GM21390 (cell line): ENCODE measurements around the gene YJEFN3.

Experiments
- ATAC-seq: cut with Tn5 transposase; IDR thresholded peaks from one replicate; pipeline ENCODE4 v1.9.1; 2021; ENCODE audit not compliant: unreplicated experiment

Gene YJEFN3

DNA sequence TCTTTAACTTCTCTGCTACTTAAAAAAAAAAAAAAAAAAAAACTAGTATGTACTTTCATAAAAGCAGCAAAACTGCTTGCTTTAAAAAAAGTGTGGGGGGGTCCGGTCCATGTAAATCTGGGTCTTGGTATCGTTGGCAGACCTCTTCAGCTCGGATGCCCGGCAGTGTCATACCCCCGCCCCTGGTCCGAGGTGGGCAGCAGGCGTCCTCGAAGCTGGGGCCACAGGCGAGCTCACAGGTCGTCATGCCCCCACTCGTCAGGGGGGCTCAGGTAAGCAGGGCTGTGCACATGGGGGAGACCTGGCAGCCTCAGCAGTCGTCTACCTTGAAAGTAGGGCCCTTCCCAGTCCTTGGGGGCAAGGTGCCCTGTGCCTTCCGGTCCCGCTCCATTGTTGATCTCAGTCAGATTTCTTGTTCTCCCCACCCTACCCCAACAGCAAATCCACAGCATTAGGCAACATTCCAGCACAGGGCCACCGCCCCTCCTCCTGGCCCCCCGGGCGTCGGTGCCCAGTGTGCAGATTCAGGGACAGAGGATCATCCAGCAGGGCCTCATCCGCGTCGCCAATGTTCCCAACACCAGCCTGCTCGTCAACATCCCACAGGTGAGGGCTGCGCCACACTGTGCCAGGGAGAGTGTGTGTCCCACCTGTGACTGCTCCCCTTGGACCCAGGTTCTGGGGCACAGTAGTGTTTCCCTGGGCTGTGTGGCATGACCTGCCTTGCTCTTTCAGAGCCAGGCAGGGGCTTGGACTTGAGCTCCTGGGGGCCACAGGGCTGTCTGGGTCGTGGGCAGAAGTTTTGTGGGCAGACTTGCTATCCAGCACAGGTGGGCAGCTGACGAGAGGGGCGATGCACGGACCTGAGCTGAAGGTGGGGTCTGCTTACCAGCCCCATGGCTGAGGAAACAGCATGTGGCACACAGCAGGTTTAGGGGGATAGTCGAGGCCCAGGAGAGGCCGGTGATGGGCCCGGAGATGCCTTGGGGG is 32.8 kb upstream of the YJEFN3 start:
- ATAC-seq: no peak

DNA sequence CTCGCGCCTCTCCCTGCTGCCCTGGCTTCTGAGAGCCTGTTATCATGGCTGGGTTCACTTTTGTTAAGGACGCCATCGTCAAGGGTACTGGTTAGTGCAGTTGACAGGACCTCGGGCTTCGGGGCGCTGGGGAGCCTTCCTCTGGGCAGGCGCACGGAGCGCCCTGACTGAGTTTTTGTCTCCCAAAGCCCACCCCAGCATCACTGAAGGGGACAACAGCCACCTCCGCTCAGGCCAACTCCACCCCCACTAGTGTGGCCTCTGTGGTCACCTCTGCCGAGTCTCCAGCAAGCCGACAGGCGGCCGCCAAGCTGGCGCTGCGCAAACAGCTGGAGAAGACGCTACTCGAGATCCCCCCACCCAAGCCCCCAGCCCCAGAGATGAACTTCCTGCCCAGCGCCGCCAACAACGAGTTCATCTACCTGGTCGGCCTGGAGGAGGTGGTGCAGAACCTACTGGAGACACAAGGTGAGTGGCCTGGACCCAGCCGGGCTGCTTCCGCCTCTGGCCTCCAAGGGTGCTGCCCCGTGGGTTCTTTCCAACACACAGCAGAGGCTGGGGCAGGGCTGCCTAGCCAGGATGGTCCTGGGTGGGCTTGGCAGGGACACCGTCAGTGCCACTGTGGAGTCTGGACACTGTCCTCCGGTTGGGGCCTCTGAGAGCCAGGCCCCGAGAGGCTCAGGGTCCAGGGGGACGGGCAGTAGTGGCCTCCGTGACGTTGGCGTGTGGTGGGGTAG is 30.3 kb upstream of the YJEFN3 start:
- ATAC-seq: no peak

DNA sequence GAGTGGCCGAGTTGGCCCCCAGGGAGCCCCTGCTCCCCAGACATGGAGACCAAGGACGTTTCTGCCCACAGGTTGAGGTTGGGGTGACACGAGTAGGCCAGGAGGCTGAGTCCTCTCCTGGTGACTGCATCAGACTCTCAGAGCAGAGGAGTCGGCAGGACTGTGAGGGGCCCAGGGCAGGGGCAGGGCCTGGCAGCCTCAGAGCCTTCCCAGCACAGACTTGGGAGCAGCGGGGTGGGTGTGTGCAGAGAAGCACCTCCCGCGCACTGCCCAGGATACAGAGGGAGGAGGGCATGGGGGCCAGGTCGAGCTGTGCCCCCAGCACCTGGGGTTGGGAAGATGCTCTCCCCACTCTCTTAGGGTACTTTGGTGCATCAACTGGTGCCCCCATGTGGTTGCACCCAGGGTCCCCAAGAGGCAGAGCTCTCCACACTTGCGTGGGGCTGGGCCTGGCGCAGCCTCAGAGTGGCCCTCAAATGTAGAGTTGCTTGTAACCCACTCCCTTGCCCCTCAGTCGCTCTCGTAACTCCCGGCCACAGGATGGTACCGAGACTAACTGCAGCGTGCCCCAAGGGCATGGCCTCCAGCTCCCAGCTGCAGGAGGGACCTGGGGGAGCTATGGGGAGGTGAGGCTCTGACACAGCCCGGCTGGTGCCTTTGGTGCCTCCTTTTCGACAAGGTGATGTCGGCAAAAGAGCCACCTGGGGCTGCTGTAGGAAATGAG is 29.3 kb upstream of the YJEFN3 start:
- no peak for ATAC-seq

DNA sequence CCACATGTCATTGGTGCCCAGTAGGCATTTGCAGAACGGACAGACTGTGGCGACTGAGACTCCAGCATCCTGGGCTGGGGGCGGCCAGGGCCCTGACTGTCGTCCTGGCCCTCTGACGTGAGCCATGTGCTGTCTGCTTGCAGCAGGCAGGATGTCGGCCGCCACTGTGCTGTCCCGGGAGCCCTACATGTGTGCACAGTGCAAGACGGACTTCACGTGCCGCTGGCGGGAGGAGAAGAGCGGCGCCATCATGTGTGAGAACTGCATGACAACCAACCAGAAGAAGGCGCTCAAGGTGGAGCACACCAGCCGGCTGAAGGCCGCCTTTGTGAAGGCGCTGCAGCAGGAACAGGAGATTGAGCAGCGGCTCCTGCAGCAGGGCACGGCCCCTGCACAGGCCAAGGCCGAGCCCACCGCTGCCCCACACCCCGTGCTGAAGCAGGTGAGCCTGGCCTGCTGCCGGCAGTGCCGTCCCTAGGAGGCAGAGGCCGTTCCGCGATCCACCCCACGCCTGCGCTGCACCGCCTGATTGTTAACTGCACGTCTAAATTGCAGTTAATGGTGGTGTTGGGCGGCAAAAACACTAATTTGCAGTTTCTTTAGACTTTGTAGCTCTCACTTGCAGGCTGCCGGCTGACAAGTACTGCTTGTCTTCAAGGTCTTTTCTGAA is 27.6 kb upstream of the YJEFN3 start:
- no peak for ATAC-seq

- ATAC-seq: no peak
These were observed 26.9 kb upstream of the YJEFN3 start for GRCh38 chr19:19501798-19502197.

DNA sequence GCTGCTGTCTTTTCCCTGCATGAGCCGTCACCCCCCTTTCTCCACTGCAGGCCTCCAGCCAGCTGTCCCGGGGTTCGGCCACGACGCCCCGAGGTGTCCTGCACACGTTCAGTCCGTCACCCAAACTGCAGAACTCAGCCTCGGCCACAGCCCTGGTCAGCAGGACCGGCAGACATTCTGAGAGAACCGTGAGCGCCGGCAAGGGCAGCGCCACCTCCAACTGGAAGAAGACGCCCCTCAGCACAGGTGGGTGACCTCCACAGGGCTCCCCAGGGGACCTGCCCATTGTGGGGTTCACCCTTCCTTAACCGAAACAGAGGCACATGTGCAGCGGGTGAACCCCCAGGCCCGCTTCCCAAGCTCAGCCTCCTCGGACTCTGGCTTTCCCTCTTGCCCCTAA is 26.4 kb upstream of the YJEFN3 start:
- ATAC-seq: no peak

DNA sequence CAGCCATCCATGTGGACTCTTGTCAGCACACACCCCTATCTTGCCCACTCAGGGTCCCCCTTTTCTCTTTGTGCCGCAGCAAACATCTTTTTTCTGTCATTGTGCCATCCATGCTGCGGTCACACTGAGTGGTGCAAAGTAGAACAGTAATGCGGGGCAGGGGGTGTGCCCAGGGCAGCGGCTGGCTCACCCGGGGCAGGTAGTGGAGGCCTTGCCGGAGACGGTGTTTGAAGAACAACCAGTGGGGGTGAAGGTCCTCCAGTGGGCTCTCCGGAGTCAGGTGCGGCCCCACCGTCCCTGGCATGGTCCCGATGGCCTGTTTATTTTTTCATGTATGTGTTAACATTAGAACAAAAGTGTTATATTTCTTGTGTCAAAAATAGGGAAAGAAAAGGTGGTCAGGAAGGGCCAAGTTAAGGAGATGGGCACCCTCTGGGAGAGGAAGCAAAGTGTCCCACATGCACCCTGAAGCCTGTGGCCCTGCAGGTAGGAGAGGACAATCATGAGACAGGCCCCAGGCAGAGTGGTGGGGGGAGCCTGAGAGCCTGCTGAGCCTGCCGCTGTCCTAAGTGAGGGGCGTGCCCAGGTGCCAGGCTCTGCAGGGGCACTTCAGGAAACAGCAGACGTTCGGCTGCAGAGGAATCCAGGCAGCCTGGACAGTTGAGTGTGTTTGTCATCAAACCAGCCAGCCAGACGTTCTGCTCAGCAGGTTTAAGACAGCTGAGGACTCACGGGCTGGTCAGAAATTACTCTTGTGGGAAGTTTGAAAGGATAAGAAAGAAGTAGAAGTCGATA is 25.7 kb upstream of the YJEFN3 start:
- ATAC-seq: no peak

DNA sequence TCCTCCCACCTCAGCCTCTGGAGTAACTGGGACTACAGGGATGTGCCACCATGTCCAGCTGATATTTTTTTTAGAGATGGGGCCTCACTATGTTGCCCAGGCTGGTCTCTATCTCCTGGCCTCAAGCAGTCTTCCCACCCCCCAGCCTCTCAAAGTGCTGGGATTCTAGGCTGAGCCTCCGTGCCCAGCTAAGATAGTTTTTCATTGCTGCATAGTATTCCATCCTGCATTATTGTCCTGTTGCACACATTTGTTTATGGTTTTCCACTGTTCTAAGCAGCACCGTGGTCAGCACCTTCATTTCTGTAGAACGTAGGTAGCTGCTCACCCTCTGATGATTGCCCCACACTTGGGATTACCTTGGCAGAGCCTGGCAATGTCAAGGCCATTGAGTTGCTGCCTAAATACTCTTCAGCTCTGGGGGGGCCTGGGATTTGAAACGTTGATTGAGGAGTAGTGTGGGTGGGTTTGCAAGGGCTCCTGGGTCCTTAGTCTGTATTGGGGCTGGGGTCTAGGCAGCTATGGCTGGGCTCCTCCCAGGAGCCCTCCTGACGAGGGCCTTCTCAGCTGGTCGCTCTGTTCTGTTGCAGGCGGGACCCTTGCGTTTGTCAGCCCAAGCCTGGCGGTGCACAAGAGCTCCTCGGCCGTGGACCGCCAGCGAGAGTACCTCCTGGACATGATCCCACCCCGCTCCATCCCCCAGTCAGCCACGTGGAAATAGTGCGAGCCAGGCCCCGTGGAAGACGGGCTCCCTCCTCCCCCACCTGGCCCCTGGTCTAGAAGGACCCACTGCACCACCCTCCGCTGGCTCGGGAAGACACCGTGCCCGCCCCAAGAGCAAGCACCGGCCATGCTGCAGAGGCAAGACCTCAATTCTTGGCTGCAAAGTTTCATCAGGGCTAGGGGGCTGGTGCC is 23.7 kb upstream of the YJEFN3 start:
- ATAC-seq: no peak

DNA sequence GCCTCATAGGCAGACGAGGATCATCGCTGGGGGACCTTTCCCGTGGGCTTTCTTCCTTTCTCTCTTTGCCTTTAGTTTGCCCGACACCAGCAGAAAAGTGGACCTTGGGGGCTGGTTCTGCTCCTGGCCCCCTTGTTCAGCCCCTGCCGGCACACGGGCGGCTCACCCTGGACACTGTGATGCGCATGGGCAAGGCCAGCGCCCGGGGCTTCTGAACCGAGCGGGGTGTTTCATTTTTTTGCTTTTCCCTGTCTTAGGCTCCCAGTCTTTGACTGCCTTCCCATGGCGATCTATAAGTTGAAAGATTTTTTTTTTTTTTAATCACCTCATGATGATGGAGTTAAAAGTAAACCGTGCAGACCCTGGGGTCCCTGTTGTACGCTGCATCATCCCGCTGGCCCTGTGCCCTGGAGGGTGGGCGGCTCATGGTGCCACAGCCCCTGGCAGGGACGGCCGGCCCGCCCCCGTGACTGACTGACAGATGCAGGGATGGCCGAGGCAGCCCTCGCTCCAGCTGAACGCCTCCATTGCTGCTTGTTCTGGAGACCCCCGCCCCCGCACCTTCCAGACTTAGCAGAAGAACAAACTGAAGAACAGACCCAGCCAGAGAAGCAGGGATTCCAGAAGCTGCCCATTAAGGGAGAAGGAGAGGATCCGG is 22.9 kb upstream of the YJEFN3 start:
- no peak for ATAC-seq

DNA sequence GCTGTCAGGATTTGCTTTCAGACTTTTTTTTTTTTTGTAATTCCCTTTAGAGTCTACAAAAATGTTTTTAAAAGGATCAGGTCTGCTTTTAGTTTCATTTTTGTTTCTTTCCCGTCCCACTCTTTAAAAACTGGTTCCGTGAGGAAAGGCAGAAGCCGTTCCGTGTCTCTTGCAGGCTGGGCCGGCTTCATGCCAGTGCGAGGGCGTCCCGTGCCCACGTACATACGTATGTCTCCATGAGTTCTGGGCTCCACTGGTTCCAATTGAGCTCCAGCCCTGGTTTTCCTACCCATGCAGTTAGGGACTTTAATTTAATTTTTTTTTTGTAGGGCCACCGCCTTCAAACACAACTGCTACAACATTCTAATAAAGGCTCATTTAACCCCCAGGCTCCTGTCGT is 22.1 kb upstream of the YJEFN3 start:
- no peak for ATAC-seq

GRCh38 chr19:19507354-19507753 is 21.4 kb upstream of the YJEFN3 start:
- ATAC-seq: no peak

GRCh38 chr19:19508217-19508616 is 20.5 kb upstream of the YJEFN3 start:
- ATAC-seq: no peak

- no peak for ATAC-seq
These were observed 18.3 kb upstream of the YJEFN3 start for GRCh38 chr19:19510432-19510831.

- ATAC-seq: no peak
These were observed 15.0 kb upstream of the YJEFN3 start for GRCh38 chr19:19513682-19514081.

GRCh38 chr19:19514215-19514657 is 14.5 kb upstream of the YJEFN3 start:
- ATAC-seq: no peak

GRCh38 chr19:19514881-19515641 is 13.7 kb upstream of the YJEFN3 start, which contains the start of gene TSSK6:
Gene TSSK6 (minus strand): TSS chr19:19515548. CDS start chr19:19515427, 121 bp downstream.
- ATAC-seq: no peak

GRCh38 chr19:19515642-19516519 is 12.8 kb upstream of the YJEFN3 start, which contains the start of gene NDUFA13:
Gene NDUFA13 (plus strand): TSS chr19:19516225. CDS start chr19:19516239, 14 bp downstream.
- ATAC-seq: peak; percentile 90
